Liver (tissue), 3 donors: ENCODE measurements around the gene RAD9A.

Experiments used
- EGR1 ChIP-seq, 2 donors: IDR thresholded peaks; 2 replicates each; pipeline ENCODE4 v1.6.1; 2016 to 2018; ENCODE audit warnings: antibody characterized with exemption in 2 of 2, low read depth in 2 of 2
- FOXA1 ChIP-seq: IDR thresholded peaks from 2 replicates; pipeline ENCODE4 v1.6.1; 2016; ENCODE audit warnings: antibody characterized with exemption
- GABPA ChIP-seq, 2 donors: IDR thresholded peaks in 1 of 2; conservative IDR thresholded peaks in 1 of 2; 2 replicates each; pipeline ENCODE4 v1.6.1; 2016; ENCODE audit warnings: antibody characterized with exemption in 2 of 2, mild to moderate bottlenecking in 1 of 2, moderate library complexity in 1 of 2
- HNF4A ChIP-seq, 2 donors: conservative IDR thresholded peaks; 2 replicates each; pipeline ENCODE4 v1.6.1; 2016; ENCODE audit warnings: antibody characterized with exemption in 2 of 2, mild to moderate bottlenecking in 2 of 2
- HNF4G ChIP-seq: IDR thresholded peaks from 2 replicates; pipeline ENCODE4 v1.6.1; 2016; ENCODE audit warnings: antibody characterized with exemption
- JUND ChIP-seq, 2 donors: IDR thresholded peaks; 2 replicates each; pipeline ENCODE4 v1.6.1; 2016; ENCODE audit warnings: antibody characterized with exemption in 2 of 2
- RAD21 ChIP-seq, 2 donors: IDR thresholded peaks; 2 replicates each; pipeline ENCODE4 v1.6.1; 2016; ENCODE audit warnings: antibody characterized with exemption in 2 of 2, mild to moderate bottlenecking in 2 of 2
- SP1 ChIP-seq: IDR thresholded peaks from 2 replicates; pipeline ENCODE4 v1.6.1; 2018; ENCODE audit warnings: antibody characterized with exemption, mild to moderate bottlenecking
- TAF1 ChIP-seq: conservative IDR thresholded peaks from 2 replicates; pipeline ENCODE4 v1.6.1; 2016; ENCODE audit warnings: antibody characterized with exemption, mild to moderate bottlenecking
- YY1 ChIP-seq: IDR thresholded peaks from 2 replicates; pipeline ENCODE4 v1.6.1; 2016; ENCODE audit warnings: antibody characterized with exemption, mild to moderate bottlenecking
- TF ChIP-seq, protein P1 (sequence below): fragments of 150-350 bp; IDR thresholded peaks from 2 replicates; pipeline ENCODE4 v1.5.1; 2017; ENCODE audit warnings: improper control_type of control experiment, low read depth, low read length; ENCODE audit not compliant: missing input control
- TF ChIP-seq, protein P2 (sequence below): IDR thresholded peaks from 2 replicates; pipeline ENCODE4 v1.6.1; 2016; ENCODE audit warnings: antibody characterized with exemption
- TF ChIP-seq, protein P3 (sequence below): IDR thresholded peaks from 2 replicates; pipeline ENCODE4 v1.6.1; 2016; ENCODE audit warnings: antibody characterized with exemption
- donor health status: healthy.
- donor health status: healthy.

DNA sequence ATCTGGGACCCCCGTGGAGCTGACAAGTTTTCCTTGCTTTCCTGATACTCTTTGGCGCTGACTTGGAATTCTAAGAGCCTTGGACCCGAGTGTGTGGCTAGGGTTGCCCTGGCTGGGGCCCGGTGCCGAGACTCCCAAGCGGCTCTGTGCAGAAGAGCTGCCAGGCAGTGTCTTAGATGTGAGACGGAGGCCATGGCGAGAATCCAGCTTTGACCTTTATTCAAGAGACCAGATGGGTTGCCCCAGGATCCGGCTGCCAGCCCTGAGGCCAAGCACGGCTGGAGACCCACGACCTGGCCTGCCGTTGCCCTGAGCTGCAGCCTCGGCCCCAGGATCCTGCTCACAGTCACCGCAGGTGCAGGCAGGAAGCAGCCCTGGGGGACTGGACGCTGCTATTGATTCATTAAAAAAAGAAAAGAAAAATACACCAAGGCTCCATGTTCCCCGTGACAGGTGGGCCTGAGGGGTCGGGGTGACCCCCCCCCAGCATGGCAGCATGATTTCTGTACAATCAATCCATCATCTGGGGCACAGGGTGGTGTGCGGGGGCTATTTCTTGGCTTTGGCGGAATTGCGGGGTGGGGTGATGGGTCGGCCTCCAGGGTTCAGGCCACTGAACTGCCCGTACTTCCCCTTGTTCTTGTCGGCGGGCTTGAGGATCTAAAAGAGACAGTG lies 6.3 kb downstream of the RAD9A start:
- TF ChIP-seq, protein P1, sequence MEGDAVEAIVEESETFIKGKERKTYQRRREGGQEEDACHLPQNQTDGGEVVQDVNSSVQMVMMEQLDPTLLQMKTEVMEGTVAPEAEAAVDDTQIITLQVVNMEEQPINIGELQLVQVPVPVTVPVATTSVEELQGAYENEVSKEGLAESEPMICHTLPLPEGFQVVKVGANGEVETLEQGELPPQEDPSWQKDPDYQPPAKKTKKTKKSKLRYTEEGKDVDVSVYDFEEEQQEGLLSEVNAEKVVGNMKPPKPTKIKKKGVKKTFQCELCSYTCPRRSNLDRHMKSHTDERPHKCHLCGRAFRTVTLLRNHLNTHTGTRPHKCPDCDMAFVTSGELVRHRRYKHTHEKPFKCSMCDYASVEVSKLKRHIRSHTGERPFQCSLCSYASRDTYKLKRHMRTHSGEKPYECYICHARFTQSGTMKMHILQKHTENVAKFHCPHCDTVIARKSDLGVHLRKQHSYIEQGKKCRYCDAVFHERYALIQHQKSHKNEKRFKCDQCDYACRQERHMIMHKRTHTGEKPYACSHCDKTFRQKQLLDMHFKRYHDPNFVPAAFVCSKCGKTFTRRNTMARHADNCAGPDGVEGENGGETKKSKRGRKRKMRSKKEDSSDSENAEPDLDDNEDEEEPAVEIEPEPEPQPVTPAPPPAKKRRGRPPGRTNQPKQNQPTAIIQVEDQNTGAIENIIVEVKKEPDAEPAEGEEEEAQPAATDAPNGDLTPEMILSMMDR: no peak
- no peak for TF ChIP-seq JUND (IDR thresholded peaks at IDR 0.05)
- TF ChIP-seq TAF1: no peak
- no peak for TF ChIP-seq GABPA (IDR thresholded peaks at IDR 0.05 in 1 of 2, conservative IDR thresholded peaks at IDR 0.05 in 1 of 2)
- TF ChIP-seq RAD21 (IDR thresholded peaks at IDR 0.05): no peak
- TF ChIP-seq HNF4A (conservative IDR thresholded peaks at IDR 0.05): no peak
- TF ChIP-seq, protein P2, sequence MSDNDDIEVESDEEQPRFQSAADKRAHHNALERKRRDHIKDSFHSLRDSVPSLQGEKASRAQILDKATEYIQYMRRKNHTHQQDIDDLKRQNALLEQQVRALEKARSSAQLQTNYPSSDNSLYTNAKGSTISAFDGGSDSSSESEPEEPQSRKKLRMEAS: no peak
- TF ChIP-seq FOXA1: no peak
- TF ChIP-seq EGR1 (IDR thresholded peaks at IDR 0.05; ENCODE audit: low read depth in 2 of 2): no peak
- no peak for TF ChIP-seq HNF4G
- TF ChIP-seq, protein P3, sequence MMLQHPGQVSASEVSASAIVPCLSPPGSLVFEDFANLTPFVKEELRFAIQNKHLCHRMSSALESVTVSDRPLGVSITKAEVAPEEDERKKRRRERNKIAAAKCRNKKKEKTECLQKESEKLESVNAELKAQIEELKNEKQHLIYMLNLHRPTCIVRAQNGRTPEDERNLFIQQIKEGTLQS: no peak
- TF ChIP-seq SP1: no peak
- TF ChIP-seq YY1: no peak
